Midbrain (tissue), 1 donor: Measurements from ENCODE around the gene FBXW7.

Source experiments
- DNase-seq: peaks from one replicate; lab custom pipeline; 2025; lab: John Stamatoyannopoulos, UW

The FBXW7 gene

GRCh38 chr4:152471251-152471792 is 64.6 kb downstream of the FBXW7 start:
- no peak for DNase-seq

DNA sequence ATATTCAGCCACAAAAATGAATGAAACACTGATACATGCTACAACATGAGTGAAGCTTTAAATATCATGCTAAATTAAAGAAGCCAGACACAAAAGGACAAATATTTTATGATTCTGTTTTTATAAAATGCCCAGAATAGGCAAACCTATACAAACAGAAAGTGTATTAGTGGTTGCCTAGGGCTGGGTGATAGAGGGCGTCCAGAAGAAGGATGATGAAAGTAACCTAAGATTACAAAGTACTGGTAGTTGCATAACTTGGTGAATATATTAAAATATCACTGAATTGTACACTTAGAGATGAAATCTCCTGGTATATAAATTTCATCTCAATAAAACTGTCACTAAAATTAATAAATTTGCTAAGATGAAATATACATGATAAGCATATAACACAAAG is 67.5 kb downstream of the FBXW7 start:
- DNase-seq: no peak

DNA sequence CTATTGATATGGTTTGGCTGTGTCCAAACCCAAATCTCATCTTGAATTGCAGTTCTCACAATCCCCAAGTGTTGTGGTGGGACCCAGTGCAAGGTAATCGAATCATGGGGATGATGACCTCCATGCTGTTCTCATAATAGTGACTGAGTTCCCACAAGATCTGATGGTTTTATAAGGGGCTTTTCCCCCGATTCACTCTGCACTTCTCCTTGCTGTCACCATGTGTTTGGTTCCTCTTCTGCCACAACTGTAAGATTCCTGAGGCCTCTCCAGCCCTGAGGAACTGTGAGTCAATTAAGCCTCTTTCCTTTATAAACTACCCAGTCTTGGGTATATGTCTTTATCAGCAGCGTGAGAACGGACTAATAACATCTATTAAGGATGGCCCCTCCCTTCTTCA is 68.8 kb downstream of the FBXW7 start:
- DNase-seq: no peak

DNA sequence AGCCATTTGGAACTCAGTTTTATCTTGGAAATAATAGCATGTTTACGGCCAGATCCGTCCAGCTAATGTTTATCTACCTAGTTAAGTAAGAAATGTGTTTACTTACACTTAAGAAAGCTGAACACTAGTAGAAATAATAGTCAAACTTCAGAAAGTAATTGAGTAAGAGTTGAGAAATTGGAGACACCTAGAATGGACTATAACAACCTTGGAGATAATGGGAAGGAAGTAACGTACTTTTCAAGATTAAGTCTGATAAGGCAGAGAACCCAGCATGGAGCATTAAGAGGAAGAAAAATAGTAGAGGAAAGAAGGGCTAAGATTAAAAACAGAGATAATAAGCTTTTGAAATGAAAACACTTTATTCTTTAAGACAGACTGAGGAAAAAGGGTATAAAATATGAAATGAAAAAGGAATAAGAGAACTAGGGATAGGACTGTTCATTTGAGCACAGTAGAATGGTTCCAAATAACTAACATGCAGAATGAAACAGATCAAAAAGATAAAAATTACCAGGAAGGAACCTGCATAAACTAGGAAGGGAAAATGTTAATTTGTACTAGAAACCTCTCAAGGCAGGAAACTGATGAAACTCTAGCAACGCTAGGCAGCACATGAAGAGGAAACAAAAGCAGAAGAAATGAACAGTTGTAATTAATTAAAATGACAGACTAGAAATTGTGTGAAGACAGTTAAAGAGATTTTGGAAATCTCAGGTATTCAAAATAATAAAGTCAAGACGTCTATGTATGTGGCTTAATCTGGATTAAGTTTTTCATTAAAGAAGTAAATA is 71.7 kb downstream of the FBXW7 start:
- no peak for DNase-seq

GRCh38 chr4:152463562-152463961 is 72.3 kb downstream of the FBXW7 start:
- DNase-seq: no peak

GRCh38 chr4:152462695-152463094 is 73.2 kb downstream of the FBXW7 start:
- no peak for DNase-seq

DNA sequence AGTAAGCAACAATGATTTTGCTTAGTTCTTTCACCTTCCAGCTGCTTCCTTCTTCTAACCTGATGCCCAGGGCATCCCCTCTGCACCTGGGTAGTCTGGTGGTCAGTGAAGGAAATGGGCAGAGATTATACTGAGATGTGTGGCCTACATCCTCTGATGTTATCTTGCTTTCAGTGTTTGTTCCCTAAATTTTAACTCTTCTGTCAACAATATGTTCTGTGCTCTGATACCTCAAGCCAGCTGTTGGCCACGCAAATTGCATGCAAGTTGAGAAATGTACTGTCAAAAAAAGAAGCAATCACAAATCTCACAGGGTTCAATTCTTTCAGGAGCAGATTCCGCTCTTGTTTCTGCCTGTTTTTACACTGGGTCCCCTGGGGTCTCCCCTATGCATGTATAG is 73.8 kb downstream of the FBXW7 start:
- DNase-seq: no peak

DNA sequence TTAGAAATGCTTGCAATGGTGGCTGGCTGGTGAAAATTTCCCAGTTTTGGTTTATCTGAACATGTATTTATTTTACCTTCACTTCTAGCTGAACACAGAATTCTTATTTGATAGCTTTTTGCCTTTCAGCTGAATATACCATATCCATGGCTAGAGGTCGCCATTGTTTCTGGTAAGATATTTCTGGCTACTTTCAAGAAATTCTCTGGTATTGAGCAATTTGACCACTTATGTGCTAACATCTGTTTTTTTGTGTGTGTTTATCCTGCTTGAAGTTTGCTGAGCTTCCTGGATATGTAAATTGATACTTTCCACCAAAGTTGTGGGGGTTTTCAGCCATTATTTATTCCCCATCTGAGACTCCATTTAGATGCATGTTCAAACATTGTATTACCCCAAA is 75.4 kb downstream of the FBXW7 start:
- DNase-seq: no peak

- no peak for DNase-seq
Observed at GRCh38 chr4:152459326-152459725, 76.6 kb downstream of the FBXW7 start.

- DNase-seq: no peak
Observed at GRCh38 chr4:152458801-152459302, 77.0 kb downstream of the FBXW7 start.

DNA sequence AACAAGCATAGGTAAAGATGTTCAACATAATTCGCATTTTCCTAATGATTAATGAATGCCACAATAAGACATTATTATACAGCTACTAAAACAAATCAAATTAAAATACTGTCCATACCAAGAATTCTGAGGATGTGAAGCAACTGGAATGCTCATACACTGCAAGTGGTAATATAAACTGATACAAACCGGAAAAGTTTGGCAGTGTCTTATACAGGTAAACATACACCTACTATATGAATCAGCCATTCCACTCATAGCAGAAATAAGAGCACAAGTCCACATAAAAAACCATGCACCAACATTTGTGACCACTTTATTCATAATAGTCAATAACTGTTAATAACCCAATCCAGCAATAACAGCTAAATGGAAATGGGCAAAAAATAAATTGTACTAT is 79.3 kb downstream of the FBXW7 start:
- DNase-seq: no peak

DNA sequence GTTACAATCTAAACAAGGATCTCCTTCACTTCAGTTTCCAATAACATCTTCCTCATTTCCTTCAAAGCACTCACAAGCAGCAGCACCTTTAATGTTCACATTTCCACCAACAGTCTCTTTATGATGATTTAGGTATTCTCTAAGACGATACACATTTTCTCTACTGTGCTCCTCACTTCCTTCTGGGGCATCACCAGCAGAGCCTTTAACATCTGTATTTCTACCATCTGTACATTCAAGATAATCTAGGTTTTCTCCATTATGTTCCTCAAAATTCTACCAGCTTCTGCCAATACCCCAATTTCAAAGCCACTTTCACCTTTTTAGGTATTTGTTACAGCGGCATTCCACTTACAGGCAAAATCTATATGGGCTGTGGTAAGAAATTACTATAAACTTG is 80.6 kb downstream of the FBXW7 start:
- no peak for DNase-seq

DNA sequence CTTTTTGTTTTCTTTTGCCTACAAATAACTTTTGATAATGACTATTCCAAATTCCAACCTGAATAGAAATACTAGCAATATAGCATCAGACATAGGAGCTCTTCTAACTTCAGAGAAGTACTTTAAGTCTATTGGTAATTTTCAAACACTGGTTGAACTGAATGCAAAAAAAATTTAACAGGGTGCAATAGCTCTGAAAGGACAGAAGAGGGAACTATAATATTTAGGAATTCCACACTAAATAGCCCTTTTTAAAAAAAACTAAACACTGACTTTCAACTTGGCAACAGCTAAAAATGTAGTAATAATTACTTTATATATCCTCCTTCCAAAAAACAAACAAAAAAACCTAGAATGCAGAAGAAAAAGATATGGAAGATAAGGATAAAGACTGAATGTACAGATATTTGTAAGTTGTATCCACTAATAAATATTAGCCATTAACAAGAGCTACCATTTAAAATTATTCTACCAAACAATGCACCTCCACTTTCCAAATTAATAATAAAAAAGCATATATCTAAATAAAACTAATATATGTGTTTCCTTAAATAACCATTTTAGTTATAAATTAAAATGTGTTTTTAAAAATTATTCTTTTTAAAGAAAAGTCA is 81.4 kb downstream of the FBXW7 start:
- DNase-seq: peak; percentile 13

DNA sequence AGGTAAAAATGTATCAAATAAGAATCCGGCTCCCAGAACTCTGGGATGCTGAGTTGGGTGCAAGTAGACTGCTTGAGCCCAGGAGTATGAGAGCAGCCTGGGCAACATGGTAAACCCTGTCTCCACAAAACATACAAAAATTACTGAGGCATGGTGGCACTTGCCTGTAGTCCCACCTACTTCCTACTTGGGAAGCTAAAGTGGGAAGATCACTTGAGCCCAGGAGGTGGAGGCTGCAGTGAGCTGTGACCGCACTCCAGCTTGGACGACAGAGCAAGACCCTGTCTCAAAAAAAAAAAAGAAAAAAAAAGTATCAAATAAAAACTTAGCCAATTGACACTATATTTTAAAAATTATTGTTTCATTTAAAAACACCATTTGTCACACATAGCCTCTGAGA is 84.4 kb downstream of the FBXW7 start:
- DNase-seq: no peak

- DNase-seq: no peak
Observed at GRCh38 chr4:152448854-152449253, 87.0 kb downstream of the FBXW7 start.

DNA sequence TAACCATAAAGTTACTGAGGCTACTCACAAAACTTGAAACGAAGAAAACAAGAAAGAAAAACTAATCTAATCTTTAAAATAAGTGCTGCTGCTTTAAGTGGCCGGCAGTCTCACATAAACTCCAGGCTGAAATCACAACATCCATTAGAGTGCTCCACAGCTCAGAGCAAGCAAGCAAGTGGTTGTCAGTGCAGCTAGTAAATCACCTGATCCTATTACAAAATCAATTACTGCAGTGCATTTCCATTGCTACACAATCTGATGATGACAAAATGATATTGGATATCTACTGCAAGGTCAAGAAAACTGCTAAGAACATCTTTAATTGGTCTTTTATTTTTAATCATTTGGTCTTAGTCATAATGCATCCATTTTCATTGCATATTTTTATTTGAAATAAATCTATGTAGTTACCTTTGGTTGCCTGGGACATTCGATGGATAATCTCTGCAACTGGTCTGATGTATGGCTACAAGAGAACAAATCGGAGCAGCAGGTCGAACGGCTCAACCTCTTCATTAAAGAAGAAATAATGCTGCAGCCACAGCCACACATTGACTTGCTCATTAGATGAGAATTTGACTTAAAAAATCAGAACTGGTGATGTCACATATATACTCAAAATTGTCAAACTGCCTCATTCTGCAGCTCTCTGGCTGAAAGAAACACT is 87.7 kb downstream of the FBXW7 start:
- no peak for DNase-seq

GRCh38 chr4:152443859-152444258 is 92.0 kb downstream of the FBXW7 start:
- DNase-seq: no peak

DNA sequence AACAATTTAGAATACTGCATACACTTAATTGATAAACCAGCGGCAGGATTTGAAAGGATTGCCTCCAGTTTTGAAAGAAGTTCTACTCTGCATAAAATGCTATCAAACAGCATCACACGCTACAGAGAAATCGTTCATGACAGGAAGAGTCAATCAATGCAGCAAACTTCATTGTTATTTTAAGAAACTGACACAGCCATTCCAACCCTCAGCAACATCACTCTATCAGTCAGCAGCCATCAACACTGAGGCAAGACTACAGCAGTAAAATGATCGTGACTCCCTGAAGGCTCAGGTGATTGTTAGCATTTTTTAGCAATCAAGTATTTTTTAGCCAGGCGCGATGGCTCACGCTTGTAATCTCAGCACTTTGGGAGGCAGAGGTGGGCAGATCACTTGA is 98.3 kb downstream of the FBXW7 start:
- no peak for DNase-seq

DNA sequence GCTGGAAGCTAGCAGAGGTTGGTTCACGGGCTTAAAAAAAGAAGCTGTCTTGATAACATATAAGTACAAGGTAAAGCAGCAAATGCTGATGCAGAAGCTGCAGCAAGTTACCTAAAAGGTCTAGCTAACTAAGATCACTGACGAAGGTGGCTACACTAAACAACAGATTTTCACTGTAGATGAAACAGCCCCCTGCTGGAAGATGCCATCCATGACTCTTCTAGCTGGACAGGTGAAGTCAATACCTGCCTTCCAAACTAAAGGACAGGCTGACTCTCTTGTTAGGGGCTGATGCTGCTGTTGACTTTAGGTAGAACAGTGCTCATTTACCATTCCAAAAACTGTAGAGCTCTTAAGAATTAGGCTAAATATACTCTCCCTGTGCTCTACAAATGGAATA is 99.5 kb downstream of the FBXW7 start:
- no peak for DNase-seq

DNA sequence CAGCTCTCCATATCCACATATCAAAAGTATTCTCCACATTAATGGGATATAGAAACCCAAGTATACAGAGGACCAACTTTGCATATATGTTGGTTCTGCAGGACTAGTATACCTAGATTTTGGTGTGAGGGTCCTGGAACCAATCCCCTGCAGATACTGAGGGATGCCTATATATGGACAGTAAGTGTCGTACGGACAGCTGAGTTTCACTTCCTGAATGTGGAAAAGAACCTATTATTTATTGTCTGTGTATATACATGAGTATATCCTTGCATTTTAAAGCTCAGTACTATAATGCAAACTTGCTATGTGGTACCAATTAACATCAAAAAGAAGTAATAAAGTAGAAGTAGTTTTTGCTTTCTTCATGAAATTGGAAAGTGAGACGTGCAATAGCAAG is 101.9 kb downstream of the FBXW7 start:
- DNase-seq: no peak

DNA sequence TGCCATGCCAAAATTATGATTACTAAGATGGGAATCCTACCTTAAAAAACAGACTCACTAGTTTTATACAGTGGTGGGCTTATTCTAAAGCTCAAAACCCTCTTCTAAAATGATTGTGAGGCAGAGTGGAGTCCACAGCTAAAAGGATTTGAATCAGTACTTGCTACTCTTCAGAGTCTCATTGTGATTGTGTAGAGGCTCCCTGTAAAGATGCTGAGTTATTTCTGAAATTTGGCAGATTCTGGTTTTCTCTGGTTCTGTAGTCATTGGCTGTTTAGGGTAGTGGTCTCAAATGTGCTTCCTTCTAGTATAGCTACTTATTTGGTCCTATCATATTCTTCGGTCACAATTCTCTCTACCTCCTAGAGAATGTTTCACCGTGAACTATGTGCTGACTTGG is 104.1 kb downstream of the FBXW7 start:
- no peak for DNase-seq

DNA sequence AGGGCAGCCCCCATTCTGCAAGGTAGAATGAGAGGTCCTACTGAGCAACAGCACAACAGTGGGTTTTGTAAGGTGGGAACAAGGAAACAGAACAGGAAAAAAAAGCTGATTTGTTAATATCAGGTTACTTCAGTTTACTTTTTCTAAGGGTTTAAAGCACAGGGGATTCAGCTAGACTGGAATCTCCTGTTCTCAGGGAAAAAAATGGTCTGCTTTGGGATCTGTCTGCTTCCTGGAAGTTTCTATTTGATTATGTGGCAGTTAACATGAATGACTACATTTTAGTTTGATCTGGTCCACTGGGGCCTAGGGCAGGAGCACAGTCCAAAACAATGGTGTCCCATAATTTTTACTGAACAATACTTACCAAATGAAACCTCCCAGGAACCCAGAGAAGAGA is 104.6 kb downstream of the FBXW7 start:
- no peak for DNase-seq

GRCh38 chr4:152430507-152430906 is 105.4 kb downstream of the FBXW7 start:
- DNase-seq: no peak
